Measurements from ENCODE around the gene UBE2S.
A peak's percentile ranks its signal among the peaks of the same experiment; 100 is the strongest.

UBE2S gene

DNA sequence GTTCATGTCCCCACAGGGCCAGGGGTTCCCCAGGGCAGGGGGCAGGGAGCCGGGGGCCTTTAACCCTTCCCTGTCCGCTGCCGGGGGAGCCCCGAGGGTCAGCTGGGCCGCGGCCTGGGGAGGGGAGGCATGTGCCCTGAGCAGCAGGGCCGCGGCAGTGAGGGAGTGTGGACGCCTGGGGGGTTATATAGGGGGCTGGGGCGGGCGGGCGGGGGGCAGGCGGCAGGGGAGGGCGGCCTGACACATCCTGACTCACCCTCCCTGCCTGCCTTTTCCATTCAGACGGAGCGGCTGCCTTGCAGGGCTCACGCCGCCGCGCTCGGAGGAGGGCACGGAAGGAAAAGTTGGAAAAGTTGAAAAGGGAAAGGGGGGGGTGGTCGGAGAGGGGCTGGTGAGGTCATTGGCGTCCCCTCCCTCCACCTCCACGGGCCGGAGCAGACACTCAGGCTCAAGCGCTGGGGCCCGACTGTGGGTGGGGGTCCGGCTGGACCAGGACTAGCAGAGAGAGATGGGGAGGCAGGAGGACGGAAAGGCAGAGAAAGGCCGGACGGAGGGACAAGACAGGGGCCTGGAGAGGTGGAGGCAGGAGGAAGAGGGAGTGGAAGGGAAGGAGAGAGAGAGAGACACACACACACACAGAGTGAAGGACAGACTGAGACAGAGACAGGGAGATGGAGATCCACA is 37.1 kb downstream of the UBE2S start, which contains the start of gene IL11:
TSS of gene IL11 (minus strand) at position 159 of the 684 bp plus-strand sequence. CDS start at position 6, 153 bp downstream.
- Histone ChIP-seq H3K36me3 (ENCODE audit: insufficient read depth, insufficient read length, low read length) (peaks cover 21% of the 10 kb centered on the region), H3K9ac (ENCODE audit: insufficient read length, low read depth) (peak within 1 kb of the TSS; percentile 77), H3K27me3 (ENCODE audit: insufficient read depth, insufficient read length) (peaks cover 23% of the 10 kb centered on the region), H3K9me3 (ENCODE audit: insufficient read depth, low read length) (no peaks in the 10 kb centered on the region), H3K4me3 (ENCODE audit: insufficient read length, low read depth) (peak within 1 kb of the TSS; percentile 42), H3K4me1 (ENCODE audit: insufficient read depth, insufficient read length) (peaks cover 17% of the 10 kb centered on the region)
- DNase-seq (ENCODE audit: low read depth, low spot score): no peak
- TF ChIP-seq YY1 (IDR thresholded peaks at IDR 0.05; ENCODE audit: insufficient read depth, insufficient read length) (no peak), ZNF274 (IDR thresholded peaks at IDR 0.05; ENCODE audit: low read depth, low read length) (no peak), SUZ12 (IDR thresholded peaks at IDR 0.05; ENCODE audit: extremely low read depth, insufficient read depth, insufficient read length) (no peak)

DNA sequence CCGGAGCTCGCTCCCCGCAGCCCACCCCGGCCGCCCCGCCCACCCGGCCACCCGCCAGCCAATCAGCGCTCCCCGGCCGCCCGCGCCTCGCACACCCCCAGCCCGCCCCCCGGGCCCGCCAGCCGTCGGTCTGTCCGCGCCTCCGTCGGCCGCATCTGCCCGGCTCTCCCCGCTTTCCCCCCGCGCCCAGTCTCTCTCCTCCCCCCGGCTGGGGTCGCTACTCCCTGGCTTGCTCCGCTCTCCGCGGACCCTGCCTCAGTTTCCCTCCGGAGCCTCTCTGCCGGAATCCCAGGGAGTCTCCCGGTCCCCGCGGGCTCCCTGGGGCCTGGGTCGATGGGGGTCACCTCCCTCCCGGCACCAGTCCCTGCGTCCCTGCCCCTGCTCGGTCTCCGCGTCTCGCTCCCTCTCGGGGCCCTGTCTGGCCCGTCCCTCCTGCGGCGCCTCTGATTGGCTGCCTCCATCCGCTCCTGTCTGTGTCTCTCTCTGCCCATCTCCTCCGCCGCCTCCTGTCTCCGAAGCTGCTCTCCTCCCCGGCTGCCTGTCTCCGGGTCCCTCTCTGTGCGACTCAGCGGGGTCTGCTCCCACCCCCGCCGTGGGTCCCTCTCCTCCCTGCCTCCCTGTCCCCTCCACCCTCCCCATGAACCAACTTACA is 37.8 kb downstream of the UBE2S start:
- peaks cover 24% of the 10 kb centered on the region for H3K36me3 ChIP-seq (ENCODE audit: insufficient read depth, insufficient read length, low read length)
- DNase-seq (ENCODE audit: low read depth, low spot score): peak; percentile 49
- peak overlapping the region; percentile 61 for H3K9ac ChIP-seq (ENCODE audit: insufficient read length, low read depth)
- no peaks in the 10 kb centered on the region for H3K9me3 ChIP-seq (ENCODE audit: insufficient read depth, low read length)
- H3K4me3 ChIP-seq (ENCODE audit: insufficient read length, low read depth): peak overlapping the region; percentile 42
- TF ChIP-seq ZNF274 (IDR thresholded peaks at IDR 0.05; ENCODE audit: low read depth, low read length): no peak
- peaks cover 15% of the 10 kb centered on the region for H3K4me1 ChIP-seq (ENCODE audit: insufficient read depth, insufficient read length)
- peaks cover 23% of the 10 kb centered on the region for H3K27me3 ChIP-seq (ENCODE audit: insufficient read depth, insufficient read length)

- H3K27me3 ChIP-seq (ENCODE audit: insufficient read depth, insufficient read length): peaks cover 23% of the 10 kb centered on the region
- peaks cover 15% of the 10 kb centered on the region for H3K4me1 ChIP-seq (ENCODE audit: insufficient read depth, insufficient read length)
- peaks cover 24% of the 10 kb centered on the region for H3K36me3 ChIP-seq (ENCODE audit: insufficient read depth, insufficient read length, low read length)
- H3K4me3 ChIP-seq (ENCODE audit: insufficient read length, low read depth): peak overlapping the region; percentile 39
- no peak for DNase-seq (ENCODE audit: low read depth, low spot score)
- H3K9me3 ChIP-seq (ENCODE audit: insufficient read depth, low read length): no peaks in the 10 kb centered on the region
- H3K9ac ChIP-seq (ENCODE audit: insufficient read length, low read depth): peak overlapping the region; percentile 77
- no peak for TF ChIP-seq YY1 (IDR thresholded peaks at IDR 0.05; ENCODE audit: insufficient read depth, insufficient read length)
- TF ChIP-seq SUZ12 (IDR thresholded peaks at IDR 0.05; ENCODE audit: extremely low read depth, insufficient read depth, insufficient read length): no peak
- no peak for TF ChIP-seq ZNF274 (IDR thresholded peaks at IDR 0.05; ENCODE audit: low read depth, low read length)
These were observed 38.7 kb downstream of the UBE2S start for GRCh38 chr19:55368701-55369563.

- H3K9me3 ChIP-seq (ENCODE audit: insufficient read depth, low read length): no peaks in the 10 kb centered on the region
- H3K36me3 ChIP-seq (ENCODE audit: insufficient read depth, insufficient read length, low read length): peaks cover 24% of the 10 kb centered on the region
- DNase-seq (ENCODE audit: low read depth, low spot score): no peak
- TF ChIP-seq ZNF274 (IDR thresholded peaks at IDR 0.05; ENCODE audit: low read depth, low read length): no peak
- H3K4me3 ChIP-seq (ENCODE audit: insufficient read length, low read depth): no peak overlapping the region
- H3K9ac ChIP-seq (ENCODE audit: insufficient read length, low read depth): no peak overlapping the region
- H3K27me3 ChIP-seq (ENCODE audit: insufficient read depth, insufficient read length): peaks cover 23% of the 10 kb centered on the region
- peaks cover 17% of the 10 kb centered on the region for H3K4me1 ChIP-seq (ENCODE audit: insufficient read depth, insufficient read length)
These were observed 39.5 kb downstream of the UBE2S start for GRCh38 chr19:55368106-55368505.

GRCh38 chr19:55366790-55367189 is 40.8 kb downstream of the UBE2S start:
- Histone ChIP-seq H3K4me3 (ENCODE audit: insufficient read length, low read depth) (no peak overlapping the region), H3K27me3 (ENCODE audit: insufficient read depth, insufficient read length) (peaks cover 13% of the 10 kb centered on the region), H3K9me3 (ENCODE audit: insufficient read depth, low read length) (no peaks in the 10 kb centered on the region), H3K9ac (ENCODE audit: insufficient read length, low read depth) (no peak overlapping the region), H3K4me1 (ENCODE audit: insufficient read depth, insufficient read length) (peaks cover 7% of the 10 kb centered on the region), H3K36me3 (ENCODE audit: insufficient read depth, insufficient read length, low read length) (peaks cover 24% of the 10 kb centered on the region)
- no peak for TF ChIP-seq SUZ12 (IDR thresholded peaks at IDR 0.05; ENCODE audit: extremely low read depth, insufficient read depth, insufficient read length)
- no peak for TF ChIP-seq ZNF274 (IDR thresholded peaks at IDR 0.05; ENCODE audit: low read depth, low read length)
- TF ChIP-seq YY1 (IDR thresholded peaks at IDR 0.05; ENCODE audit: insufficient read depth, insufficient read length): no peak
- no peak for DNase-seq (ENCODE audit: low read depth, low spot score)

- Histone ChIP-seq H3K9ac (ENCODE audit: insufficient read length, low read depth) (no peak overlapping the region), H3K9me3 (ENCODE audit: insufficient read depth, low read length) (no peaks in the 10 kb centered on the region), H3K36me3 (ENCODE audit: insufficient read depth, insufficient read length, low read length) (peaks cover 24% of the 10 kb centered on the region), H3K4me1 (ENCODE audit: insufficient read depth, insufficient read length) (peaks cover 7% of the 10 kb centered on the region), H3K27me3 (ENCODE audit: insufficient read depth, insufficient read length) (peaks cover 6% of the 10 kb centered on the region), H3K4me3 (ENCODE audit: insufficient read length, low read depth) (no peak overlapping the region)
- no peak for DNase-seq (ENCODE audit: low read depth, low spot score)
- TF ChIP-seq ZNF274 (IDR thresholded peaks at IDR 0.05; ENCODE audit: low read depth, low read length): no peak
- no peak for TF ChIP-seq SUZ12 (IDR thresholded peaks at IDR 0.05; ENCODE audit: extremely low read depth, insufficient read depth, insufficient read length)
- no peak for TF ChIP-seq YY1 (IDR thresholded peaks at IDR 0.05; ENCODE audit: insufficient read depth, insufficient read length)
These were observed 41.6 kb downstream of the UBE2S start for GRCh38 chr19:55365964-55366363.

GRCh38 chr19:55365245-55365644 is 42.3 kb downstream of the UBE2S start:
- no peak for TF ChIP-seq SUZ12 (IDR thresholded peaks at IDR 0.05; ENCODE audit: extremely low read depth, insufficient read depth, insufficient read length)
- TF ChIP-seq YY1 (IDR thresholded peaks at IDR 0.05; ENCODE audit: insufficient read depth, insufficient read length): no peak
- TF ChIP-seq ZNF274 (IDR thresholded peaks at IDR 0.05; ENCODE audit: low read depth, low read length): no peak

More at GRCh38 chr19:55365245-55365644, 42.3 kb downstream of the UBE2S start:
- Histone ChIP-seq H3K27me3 (ENCODE audit: insufficient read depth, insufficient read length) (no peaks in the 10 kb centered on the region), H3K9me3 (ENCODE audit: insufficient read depth, low read length) (no peaks in the 10 kb centered on the region), H3K9ac (ENCODE audit: insufficient read length, low read depth) (no peak overlapping the region), H3K4me1 (ENCODE audit: insufficient read depth, insufficient read length) (peaks cover 7% of the 10 kb centered on the region), H3K4me3 (ENCODE audit: insufficient read length, low read depth) (no peak overlapping the region), H3K36me3 (ENCODE audit: insufficient read depth, insufficient read length, low read length) (peaks cover 24% of the 10 kb centered on the region)
- no peak for DNase-seq (ENCODE audit: low read depth, low spot score)

All from NT2/D1 (cell line).